Measurements from ENCODE around the gene DSCAM.
A peak's percentile ranks its signal among the peaks of the same experiment; 100 is the strongest.
"Not testable (repeated sequence)": the region's sequence is repeated elsewhere in the genome, so short reads cannot be mapped to it uniquely, and the experiment has no call there.

The DSCAM gene, protein sequence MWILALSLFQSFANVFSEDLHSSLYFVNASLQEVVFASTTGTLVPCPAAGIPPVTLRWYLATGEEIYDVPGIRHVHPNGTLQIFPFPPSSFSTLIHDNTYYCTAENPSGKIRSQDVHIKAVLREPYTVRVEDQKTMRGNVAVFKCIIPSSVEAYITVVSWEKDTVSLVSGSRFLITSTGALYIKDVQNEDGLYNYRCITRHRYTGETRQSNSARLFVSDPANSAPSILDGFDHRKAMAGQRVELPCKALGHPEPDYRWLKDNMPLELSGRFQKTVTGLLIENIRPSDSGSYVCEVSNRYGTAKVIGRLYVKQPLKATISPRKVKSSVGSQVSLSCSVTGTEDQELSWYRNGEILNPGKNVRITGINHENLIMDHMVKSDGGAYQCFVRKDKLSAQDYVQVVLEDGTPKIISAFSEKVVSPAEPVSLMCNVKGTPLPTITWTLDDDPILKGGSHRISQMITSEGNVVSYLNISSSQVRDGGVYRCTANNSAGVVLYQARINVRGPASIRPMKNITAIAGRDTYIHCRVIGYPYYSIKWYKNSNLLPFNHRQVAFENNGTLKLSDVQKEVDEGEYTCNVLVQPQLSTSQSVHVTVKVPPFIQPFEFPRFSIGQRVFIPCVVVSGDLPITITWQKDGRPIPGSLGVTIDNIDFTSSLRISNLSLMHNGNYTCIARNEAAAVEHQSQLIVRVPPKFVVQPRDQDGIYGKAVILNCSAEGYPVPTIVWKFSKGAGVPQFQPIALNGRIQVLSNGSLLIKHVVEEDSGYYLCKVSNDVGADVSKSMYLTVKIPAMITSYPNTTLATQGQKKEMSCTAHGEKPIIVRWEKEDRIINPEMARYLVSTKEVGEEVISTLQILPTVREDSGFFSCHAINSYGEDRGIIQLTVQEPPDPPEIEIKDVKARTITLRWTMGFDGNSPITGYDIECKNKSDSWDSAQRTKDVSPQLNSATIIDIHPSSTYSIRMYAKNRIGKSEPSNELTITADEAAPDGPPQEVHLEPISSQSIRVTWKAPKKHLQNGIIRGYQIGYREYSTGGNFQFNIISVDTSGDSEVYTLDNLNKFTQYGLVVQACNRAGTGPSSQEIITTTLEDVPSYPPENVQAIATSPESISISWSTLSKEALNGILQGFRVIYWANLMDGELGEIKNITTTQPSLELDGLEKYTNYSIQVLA (N-terminal part only)

DNA sequence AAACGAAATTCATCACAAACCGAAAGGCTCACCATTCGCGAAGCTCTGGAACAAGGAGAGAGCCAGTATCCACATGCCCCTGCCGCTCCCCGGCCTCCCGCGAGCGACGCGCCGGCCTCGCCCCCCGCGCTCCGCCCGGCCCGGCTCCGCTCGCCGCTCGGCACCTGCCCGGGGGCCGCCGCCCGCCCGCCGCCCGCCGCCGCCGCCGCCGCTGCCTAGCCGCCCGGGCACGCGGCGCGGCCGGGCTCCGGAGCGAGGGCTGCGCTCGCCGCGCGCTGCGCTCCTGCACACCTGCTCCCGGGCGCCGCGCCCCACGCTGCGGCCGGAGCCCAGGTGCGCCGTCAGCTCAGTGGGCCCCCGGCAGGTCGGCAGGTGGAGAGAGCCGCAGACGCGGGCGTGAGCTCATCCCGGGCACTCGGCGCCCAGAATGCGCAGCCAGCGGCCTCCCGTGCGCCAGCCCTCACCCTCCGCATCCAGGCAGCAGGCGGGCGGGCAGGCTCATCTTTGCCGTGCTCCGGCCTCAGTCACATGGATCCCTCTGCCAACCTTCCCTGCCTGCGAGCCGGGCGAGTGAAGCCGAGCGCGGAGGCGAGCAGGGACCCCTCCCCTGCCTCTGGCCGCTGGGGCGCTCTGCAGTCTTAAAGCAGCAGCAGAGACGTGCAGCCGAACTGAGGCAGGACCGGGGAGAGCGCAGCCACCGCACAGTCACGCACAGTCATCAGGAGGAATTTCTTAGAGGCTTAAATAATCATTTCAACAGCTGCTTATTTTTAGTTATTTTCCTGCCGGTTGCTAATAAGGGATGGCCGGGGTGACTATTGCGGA is at the start of gene DSCAM:
TSS of gene DSCAM (minus strand) at position 572 of the 825 bp plus-strand sequence. CDS start at position 75, 497 bp downstream.
- peak; percentile 61 for DNase-seq

DNA sequence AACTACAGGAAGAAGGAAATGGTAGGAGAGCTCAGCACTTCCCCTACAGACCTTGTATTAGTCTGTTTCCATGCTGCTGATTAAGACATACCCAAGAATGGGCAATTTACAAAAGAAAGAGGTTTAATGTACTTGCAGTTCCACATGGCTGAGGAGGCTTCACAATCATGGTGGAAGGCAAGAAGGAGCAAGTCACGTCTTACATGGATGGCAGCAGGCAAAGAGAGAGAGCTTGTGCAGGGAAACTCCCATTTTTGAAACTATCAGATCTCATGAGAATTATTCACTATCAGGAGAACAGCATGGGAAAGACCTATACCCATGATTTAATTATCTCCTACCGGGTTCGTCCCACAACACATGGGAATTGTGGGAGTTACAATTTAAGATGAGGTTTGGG is 48.7 kb upstream of the DSCAM start:
- not testable (repeated sequence) for DNase-seq

DNA sequence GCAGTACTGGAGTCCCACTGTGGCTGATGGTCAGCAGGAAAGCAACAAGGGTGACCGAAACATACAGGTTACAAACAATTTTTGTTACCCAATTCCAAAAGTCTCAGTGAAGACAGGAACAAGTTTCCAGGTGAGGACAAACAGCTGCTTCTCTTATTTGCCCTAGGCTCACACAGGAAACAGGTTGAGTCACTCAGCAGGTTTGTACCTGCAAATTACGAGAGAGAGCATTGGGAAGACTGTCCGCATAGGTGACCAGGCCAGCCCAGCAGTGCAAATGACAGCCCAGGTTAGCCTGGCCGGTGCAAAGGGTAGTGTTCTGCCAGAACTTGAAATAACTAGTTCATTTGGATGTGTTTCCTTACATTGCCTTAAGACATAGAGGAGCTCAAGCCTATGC is 40.0 kb upstream of the DSCAM start:
- peak; percentile 20 for DNase-seq

DNA sequence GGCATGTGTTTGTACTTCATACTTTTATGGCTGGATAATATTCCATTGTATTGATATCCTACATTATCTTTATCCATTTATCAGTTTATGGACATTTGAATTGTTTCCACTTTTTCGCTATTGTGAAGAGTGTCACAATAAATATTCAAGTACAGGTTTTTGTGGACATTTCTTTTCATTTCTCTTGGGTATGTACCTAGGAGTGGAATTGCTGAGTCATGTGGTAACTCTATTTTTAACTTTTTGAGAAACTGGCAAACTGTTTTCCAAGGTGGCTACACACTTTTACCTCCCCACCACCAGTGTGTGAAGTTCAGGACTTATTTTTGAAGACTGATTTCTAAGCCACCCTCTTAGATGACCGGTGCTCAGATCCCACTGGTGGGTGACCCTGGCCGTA is 39.0 kb upstream of the DSCAM start:
- DNase-seq = no peak

DNA sequence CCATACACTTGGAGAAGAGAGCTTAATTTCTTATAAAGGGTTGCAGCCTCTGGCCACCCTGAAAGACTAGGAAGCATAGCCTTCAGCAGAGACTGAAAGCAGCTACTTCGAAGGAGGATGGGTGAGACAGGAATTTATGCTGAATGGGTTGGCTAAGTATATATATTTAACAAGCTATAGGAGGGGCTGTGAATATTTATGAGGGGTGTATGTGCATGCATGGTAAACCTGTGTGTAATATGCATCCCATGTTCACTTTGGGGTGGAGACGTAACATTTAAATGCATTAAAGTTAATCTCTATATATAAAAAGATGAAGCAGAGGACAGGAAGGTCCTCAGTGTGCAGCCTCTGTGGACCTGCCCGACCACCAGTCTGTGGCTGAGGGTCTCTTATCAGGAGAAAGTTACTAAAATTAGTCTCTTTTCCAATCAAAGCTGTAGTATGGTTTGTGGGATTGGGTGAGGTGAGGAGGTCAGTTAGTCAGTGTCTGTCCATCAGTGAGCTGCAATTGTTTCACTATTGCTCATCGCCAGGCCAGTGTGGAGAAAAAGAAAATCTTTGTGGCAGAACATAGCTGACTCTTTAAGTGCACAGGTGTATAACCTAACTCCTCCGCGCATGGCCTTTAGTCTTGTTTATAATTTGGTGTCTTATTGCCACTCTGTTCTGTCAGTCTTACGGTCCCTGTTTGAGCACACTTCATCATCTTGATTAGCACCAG is 35.4 kb upstream of the DSCAM start:
- peak; percentile 30 for DNase-seq

DNA sequence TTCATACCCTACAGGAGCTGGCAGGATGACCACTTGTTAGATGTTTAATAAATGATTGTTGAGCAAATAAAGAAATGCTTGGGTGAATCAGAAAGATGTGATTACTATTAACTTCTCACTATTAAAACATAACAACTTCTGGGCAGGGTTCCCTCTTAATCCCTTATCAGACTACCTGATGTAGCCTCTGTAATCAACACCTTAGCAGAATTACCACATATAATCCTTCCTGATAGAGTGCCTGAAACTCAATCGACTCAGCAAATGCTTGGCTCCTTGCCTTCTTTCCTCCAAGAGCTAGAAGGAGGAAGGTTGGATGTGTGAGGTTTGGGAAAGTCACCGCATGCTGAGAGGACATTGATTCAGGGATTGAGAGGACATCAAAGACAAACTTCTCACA is 34.8 kb upstream of the DSCAM start:
- DNase-seq = no peak

DNA sequence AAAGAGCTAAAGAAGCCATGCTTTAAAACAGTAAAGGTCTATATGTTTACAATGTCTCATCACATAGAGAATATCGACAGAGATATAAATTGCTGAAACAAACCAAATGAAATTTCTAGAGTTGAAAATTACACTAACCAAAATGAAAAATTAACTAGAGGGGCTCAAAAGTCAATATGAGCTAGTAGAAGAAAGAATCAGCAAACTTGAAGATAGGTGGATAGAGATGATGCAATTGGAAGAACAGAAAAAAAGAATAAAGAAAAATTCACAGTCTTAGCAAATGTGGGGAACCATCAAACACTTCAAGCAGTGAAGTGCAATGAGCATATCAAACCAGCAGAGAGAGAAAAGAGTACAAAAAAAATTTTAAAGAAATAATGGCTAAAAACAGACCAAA is 24.1 kb upstream of the DSCAM start:
- no peak for DNase-seq

DNA sequence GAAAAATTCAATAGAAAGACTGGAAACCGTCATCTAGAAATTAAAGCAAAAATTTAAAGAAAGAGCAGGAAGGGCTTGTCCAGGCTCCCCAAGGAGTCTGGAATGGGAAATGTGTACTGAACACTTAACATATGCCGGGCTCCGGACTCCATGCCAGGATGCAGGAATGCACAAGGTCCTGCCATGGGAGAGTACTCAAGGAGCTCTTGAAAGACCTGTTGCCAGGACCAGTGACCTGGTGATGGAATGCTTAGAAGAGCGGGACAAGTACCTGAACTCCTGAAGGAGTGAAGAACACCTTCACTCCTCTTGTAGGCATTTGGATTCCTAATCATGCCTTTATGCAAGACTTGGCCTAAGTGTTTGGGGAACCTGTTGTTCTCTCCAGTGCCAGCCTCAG is 16.9 kb upstream of the DSCAM start:
- no peak for DNase-seq

DNA sequence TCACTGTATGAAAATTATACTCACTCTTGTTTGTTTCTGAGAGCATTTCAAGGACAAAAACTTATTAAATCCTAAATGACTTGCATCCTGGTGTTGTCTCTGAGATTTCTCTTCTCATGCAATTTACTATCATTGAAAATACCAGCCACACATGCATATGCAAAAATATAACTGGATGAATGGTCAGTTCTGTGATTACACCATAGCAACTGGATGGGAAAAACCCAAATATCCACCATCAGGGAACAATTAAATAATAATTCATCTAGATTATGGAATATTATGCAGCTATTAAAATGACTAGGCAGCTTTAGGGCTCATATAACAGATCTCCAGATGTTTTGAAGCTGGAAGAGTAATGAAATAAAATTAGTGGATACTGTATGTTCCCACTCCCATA is 11.6 kb upstream of the DSCAM start:
- no peak for DNase-seq

DNA sequence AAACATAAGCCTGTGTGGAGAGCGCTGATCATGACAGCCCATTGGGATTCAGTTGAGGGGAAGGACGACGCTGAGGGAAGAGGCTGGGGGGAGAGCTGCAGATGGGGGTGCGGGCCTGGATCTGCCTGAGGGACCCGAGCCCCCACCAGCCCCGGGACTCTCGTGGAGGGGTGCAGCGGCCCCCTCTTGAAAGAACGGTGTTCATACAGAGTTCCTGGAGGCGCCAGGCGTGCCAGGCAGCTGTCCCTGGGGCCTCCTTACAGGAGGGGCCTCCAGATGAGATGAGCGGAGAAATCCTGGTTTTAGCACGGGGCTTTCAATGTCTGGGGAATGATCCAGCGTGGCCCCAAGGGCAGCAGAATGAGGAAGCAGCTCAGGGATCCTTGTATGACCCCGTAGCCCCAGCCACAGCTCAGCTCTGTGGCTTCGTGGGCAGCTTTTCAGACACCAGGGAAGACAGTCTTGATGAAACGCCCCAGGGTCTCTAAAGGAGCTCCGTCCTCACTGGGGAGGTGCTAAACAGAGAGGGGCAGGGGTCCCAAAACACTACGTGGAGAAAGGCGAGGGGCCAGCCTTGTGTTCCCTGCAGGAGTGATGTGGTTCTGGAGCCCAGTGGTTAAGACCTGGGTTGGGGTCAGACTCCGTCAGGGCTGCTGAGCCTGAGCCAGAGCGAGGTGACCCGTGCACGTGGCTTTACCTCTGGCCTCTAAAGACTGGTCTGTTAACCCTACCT is 7.2 kb upstream of the DSCAM start:
- no peak for DNase-seq

DNA sequence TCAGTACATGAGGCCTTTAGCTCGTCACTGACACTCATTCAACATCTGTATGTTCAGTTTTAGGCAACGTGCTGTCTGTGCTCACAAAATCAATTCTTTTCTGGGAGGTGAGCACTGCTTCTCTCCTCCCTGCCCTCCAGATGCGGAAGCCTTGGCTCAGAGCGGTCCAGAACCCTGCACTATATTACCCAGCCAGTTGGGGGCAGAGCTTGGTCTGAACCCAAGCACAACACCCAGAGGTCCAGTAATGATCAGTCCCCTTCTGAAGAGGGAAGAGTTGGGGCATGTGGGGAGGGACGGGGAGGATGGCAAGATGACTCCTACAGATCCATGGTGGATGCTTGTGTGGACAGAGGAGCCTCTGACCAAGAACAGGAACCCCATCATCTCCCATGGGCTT is 5.6 kb upstream of the DSCAM start:
- no peak for DNase-seq

DNA sequence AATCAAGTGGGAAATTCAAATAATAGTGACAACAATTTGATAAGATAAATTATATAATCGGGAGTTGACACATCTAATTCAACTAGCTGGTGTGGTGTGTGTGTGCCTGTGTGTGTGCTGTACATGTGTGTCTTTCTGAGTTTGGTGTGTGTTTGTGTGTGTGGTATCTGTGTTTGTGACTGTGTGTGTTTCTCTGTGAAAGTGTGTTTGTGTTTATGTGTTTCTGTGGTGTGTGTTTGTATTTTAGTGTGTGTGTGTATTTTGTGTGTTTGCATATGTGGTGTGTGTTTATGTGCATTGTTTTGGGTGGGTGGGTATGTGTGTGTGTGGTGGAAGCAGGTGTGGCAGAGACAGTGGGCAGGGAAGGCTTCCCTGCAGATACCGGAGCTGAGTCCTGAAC is 4.8 kb upstream of the DSCAM start:
- DNase-seq = no peak

DNA sequence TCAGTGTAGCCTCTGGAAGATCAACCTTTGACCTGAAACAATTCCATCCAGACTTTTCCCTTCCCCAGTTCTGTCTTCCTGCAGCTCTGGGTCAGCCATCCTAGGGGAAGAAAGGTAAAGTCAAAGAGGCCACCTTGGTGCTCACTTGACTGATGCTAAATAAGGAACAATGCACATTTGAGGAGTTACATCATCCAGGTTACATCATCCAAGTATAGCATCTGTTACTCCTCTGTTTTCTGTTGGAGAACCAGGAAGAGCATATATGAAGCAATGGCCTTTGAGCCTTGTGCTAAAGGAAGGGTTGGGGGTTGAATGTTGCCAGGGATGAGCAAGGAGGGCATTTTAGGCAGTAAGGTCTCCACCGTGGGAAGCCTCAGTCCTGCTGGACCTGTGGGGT is 3.1 kb upstream of the DSCAM start:
- DNase-seq = no peak

DNA sequence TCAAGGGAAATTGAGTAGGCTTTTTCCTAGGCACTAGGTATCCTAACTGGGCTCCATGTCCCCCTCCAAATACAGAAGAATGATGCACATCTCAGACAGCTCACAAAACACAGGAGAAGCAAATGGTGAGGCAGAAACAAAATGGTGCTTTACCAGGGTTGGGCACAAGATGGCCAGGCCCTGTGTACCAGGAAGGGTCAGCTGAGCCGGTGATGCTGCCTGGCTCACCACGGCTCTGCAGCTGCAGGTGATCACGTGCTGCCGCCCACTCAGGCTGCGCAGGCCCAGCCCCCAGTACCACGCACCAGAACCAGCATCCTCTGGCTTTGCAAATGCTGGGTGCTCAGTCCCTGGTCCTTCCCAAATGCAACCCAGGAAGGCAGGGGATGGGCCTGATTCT is 993 bp upstream of the DSCAM start:
- no peak for DNase-seq

DNA sequence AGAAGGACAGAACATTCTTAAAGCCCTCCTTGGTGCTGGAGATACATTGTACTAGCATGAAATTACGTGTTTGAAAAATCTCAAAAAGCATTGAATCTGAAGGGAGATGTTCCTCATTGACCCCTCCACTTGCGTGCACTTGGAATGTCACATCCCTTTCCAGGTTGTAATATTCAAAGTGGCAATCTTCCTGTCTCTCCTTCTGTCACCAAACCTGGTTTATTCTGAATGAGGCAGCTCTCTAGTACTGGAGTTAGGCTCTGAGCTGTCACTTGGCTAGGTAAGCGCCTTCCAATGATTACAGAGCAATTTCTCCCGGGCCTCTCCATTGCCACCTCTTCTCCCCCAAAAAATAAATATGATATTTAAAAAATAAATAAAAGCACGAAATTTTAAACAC is 855 bp downstream of the DSCAM start:
- no peak for DNase-seq

DNA sequence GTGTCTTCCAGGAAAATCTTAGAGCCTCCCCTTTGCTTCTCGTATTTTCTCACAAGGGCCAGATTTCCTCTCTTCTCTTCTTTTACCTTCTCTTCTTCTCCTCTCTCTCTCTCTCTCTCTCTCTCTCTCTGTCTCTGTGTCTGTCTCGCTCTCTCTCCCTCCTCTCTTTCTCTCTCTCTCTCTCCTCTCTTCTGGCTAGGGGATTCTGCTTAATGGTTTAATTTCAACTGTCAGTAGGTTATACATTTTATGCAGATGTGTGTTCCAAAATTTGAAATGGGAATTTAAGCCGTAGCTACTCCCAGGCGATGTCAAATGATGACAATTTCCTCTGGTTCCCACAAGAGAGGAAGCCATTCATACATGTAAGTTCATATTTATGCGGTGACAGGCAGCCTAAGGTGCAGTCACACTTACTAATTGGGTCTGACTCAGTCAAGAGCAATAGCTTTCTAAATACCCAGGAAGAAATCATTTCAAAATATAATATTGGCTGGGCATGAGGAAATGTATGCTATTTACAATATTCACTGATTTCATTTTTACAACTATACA is 1.4 kb downstream of the DSCAM start:
- DNase-seq = no peak

DNA sequence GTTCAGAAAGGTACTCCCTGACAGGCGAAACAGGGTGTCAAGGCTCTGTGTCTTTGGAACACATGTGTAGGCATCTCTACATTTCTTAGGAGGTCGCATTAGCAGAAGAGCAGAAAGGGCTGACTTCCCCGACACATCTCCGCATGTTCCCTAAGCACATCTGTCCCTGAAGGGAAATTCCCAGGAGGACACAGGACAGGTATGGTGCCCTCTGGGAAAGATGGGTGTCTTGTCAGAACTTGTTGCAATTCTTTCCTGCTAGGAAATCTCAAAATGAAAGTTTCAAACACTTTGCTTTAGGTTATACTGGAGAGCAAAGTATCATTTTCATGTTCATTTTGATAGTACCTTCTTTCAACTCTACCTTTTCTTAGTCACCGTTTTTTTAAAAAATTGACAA is 2.0 kb downstream of the DSCAM start:
- no peak for DNase-seq

DNA sequence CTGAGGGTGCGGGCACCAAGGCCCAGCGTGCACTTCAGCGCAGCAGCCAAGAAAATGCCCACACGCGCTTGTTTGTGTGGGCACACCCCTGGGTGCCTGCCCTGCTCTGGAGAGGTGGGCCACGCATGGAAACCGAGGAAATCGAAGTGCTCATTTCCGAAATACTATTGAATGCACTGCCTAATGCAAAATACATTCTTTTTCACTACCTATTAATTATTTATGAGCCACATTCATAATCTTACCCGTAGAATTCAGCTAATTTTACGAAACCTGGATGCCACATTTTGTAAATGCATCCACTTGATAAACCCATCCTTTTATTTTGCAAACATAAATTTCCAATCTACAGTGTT is 4.8 kb downstream of the DSCAM start:
- no peak for DNase-seq

DNA sequence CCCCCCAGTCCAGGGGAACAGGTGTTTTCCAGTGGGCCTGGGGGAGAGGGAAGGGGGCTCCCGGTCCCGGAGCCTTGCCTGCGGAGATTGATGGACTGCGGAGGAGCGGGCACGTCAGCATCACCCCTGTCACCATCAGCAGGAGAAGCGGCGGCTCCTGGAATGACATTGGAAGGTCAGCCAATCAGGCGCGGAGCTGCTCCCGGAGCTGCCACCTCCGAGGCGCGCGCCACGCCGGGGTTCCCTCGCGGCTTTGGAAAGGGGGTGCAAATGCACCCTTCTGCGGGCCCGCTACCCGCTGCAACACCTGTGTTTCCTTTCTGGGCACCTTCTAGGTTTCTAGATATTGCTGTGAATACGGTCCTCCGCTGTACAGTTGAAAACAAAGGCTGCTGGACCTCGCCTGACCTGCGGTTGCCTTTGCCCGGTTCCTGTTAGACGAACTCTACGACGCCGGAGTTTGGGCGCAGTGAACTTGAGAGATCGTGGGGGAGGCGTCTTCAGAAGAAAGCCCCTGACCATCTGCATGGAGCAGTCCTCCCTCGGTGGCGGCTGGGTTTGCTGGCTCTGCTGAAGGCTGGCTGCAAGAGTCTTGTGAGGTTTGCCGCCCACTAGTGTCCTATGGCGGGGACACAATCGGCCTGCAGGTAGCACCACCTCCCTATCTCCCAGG is 5.3 kb downstream of the DSCAM start:
- peak; percentile 90 for DNase-seq

DNA sequence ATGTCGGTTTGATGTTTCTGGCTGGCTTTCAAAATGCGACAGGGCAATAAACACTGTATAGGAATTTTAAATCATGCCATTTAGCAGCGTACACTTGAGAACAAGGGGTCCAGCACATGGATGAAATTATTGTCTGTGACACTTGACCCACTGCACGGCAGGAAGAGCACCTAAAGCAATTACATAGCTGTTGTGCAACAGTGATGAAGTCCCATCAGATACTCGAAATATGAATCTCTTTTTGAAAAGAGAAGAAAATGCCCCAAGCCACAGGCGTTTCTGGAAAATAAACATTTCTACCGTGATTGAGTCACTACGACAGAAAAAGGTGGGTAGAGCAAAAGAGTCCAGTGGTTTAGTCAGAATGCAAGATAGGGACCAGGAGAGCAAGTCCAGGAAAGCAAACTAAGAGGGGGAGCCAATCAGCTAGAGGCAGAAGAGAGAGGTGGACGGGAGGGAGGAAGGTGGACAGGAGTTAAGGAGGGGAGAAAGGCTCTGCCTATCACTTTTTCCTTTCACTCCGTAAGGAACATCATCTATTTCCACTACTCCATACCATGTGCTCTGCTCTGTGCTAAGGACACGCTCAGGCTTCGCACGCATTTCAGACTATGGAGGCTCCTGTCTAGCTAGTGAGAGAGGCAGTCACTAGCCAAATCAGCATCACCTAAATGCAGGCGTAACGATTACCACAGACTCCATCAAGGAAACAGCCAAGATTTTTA is 6.4 kb downstream of the DSCAM start:
- DNase-seq = no peak

Measured in RPMI8226 (cell line).